Right hindlimb (tissue), 1 donor: ENCODE data around the gene ARHGAP4.

Source experiments
- DNase-seq: peaks from one replicate; pipeline ENCODE4 v3.0.0-alpha.2; 2018

The ARHGAP4 gene

GRCh38 chrX:153877571-153878261 is 48.3 kb downstream of the ARHGAP4 start:
- no peak for DNase-seq

GRCh38 chrX:153876112-153876491 is 50.0 kb downstream of the ARHGAP4 start:
- DNase-seq = no peak

- DNase-seq = peak; percentile 71
Measured at GRCh38 chrX:153875391-153876111, 50.5 kb downstream of the ARHGAP4 start.

- no peak for DNase-seq
Measured at GRCh38 chrX:153874366-153875125, 51.5 kb downstream of the ARHGAP4 start.

GRCh38 chrX:153874085-153874365 is 52.0 kb downstream of the ARHGAP4 start:
- DNase-seq = no peak

- no peak for DNase-seq
Measured at GRCh38 chrX:153873282-153874084, 52.6 kb downstream of the ARHGAP4 start.

- DNase-seq = no peak
Measured at GRCh38 chrX:153871946-153872878, 53.9 kb downstream of the ARHGAP4 start.

GRCh38 chrX:153871451-153871850 is 54.6 kb downstream of the ARHGAP4 start:
- no peak for DNase-seq

GRCh38 chrX:153870791-153871360 is 55.2 kb downstream of the ARHGAP4 start:
- no peak for DNase-seq

GRCh38 chrX:153870288-153870690 is 55.8 kb downstream of the ARHGAP4 start:
- DNase-seq = no peak

- no peak for DNase-seq
Measured at GRCh38 chrX:153869473-153870287, 56.4 kb downstream of the ARHGAP4 start.

- no peak for DNase-seq
Measured at GRCh38 chrX:153868576-153869472, 57.2 kb downstream of the ARHGAP4 start.

- no peak for DNase-seq
Measured at GRCh38 chrX:153867671-153868070, 58.4 kb downstream of the ARHGAP4 start.

GRCh38 chrX:153867139-153867538 is 58.9 kb downstream of the ARHGAP4 start:
- no peak for DNase-seq

- no peak for DNase-seq
Measured at GRCh38 chrX:153866302-153867019, 59.6 kb downstream of the ARHGAP4 start.

- no peak for DNase-seq
Measured at GRCh38 chrX:153865685-153866084, 60.4 kb downstream of the ARHGAP4 start.

GRCh38 chrX:153865321-153865580 is 60.8 kb downstream of the ARHGAP4 start:
- DNase-seq = no peak

GRCh38 chrX:153864561-153865320 is 61.3 kb downstream of the ARHGAP4 start:
- no peak for DNase-seq
